AML-193 (cell line): ENCODE data around the gene CCNK.

Experiments used
- DNase-seq, 2 experiments: peaks; one replicate each; lab custom pipeline; 2025; lab: John Stamatoyannopoulos, UW

The CCNK gene

GRCh38 chr14:99519931-99520421 lies 38.8 kb downstream of the CCNK start:
- DNase-seq: no peak

GRCh38 chr14:99520571-99521081 lies 39.4 kb downstream of the CCNK start:
- DNase-seq: no peak

- DNase-seq: no peak
Observed at GRCh38 chr14:99521176-99522024, 40.2 kb downstream of the CCNK start.

DNA sequence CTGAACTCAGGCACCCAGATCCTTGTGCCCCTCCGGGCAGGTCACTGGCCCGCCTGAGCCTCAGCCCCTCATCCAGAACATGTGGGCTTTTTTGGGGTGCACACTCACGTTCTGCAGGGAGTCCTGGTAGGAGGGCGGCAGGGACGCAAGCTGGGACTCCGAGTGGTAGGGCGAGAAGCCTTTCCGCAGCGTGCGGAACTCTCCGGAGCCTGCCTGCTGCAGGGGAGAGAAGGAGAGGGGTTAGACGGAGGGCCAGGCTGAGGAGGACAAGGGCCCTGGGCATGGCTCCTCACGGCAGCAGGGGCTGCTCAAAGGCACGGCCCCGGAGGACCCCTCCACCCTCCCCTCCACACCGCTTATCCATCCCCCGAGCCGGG lies 40.8 kb downstream of the CCNK start:
- no peak for DNase-seq

DNA sequence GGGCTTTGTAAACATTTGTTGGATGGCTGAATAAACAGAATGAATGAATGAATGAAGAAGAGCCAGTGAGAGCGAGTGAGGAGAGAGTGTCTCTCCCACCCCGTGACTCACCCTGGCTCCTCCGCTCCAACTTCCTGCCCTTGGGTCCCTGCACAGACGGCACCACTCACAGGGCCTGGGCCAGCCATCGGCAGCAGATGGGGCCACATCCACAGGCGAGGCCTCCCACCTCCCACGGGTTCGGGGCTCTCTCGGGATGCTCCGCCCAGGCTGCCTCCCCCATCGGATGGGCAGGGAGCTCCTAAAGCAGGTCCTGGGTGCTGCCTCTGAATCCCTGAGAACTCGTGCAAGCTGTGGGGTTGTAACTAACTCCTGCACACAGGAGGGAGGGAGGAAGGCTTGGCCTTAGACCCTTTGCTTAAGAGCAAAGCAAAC lies 41.3 kb downstream of the CCNK start:
- no peak for DNase-seq

- DNase-seq: no peak
Observed at GRCh38 chr14:99522934-99523703, 41.9 kb downstream of the CCNK start.

GRCh38 chr14:99523704-99524055 lies 42.5 kb downstream of the CCNK start:
- no peak for DNase-seq

DNA sequence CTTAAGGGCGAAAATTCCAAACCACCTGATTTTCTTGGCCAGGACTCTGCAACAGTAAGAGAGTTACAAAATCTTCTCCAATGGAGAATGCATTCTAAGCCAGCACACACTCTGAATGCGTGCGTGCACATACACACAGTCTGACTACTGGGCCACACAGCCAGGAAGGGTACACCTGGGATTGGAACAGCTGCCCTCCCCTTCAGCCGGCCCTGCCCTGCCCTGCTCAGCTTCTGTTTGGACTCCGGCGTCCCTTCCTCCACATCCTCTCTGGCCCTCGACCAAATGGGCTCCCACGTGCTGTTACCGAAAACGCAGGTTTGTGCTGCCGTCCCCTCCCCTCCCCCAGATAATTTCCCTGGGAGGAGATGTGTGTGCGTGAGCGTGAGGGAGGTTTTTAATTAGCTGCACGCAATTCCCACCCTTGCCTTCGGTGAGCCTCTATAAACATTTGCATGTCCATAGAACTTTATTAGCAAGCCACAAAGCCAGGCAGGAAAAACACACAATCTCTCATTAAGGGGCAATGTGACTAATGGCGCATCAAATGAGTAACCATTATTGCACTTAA lies 43.0 kb downstream of the CCNK start:
- DNase-seq: no peak

DNA sequence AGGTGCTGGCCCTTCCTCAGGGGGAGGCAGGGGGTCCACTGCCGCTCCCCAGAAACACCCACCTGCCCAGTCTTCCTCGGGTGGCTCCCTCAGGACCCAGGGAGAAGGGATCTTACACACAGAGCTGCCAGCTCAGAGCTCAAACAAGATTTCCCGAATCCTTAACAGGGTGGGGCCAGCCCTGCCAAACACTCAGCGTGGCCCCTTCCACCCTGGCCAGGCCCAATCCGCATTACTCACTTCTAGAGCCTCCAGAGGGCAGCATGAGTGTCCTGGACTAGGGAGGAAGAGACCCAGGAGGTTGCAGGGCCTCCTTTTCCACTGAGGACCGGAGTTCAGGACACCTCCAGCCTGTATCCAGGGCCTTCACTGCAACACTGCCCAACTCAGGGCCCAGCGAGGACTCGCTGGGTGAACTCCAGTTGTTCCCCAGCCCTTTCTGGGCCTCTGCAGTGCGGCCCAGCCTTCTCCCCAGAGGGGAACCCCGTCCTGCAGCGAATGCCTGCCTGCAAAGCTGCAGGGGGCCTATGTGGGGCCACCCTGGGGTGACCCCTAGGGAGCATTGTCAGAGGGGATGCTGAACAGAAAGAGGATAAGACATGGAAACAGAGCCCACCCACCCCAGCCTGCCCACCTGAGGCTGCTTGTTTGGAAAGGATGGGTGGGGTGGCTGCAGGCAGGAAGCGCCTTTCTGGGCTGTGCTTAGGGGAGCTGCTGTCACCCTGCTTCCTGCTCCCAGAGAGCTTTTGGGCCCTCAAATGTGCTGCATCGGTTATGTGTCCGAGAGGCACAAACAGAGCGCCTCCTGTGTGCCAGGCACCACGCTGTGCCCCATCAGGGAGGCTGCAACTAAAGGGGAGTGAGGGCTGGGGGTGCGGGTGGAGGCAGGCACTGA lies 43.8 kb downstream of the CCNK start:
- no peak for DNase-seq

GRCh38 chr14:99525699-99526080 lies 44.5 kb downstream of the CCNK start:
- no peak for DNase-seq

DNA sequence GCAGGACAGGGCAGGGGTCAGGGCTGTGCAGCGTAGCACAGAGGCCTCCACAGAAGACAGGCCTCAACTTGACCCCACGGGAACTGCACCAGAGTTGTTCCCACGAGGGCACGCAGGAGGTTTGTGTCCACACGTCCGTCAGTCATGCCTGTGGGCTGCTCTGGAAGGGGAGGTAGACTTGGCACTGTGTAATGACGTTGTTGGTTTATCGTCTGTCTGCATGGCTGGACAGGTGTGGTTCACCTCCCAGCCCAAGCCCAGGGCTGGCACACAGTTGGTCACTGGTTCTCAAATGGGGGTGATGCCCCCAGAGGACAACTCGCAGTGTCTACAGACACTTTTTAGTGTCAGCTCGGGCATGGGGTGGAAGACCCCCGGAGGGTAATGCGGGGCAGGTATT lies 45.8 kb downstream of the CCNK start:
- no peak for DNase-seq

- DNase-seq: no peak
Observed at GRCh38 chr14:99527427-99528076, 46.3 kb downstream of the CCNK start.

DNA sequence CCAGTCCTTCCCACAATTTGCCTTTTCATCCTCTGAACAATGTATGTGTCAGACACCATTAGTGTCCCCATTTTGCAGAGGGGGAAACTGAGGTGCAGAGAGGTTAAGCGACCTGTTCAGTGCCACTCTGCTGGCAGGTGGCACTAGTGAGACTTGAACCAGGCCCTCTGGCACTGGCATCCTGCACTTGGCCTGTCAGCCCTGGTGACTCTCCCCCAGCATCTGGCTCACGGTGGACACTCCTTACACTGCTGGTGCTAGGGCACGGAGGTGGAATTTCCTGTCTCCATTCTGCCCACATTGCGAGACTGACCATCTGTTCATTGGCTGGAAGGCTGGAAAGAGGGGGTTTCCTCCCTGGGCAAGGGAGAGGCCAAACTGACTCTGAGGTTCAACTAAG lies 48.7 kb downstream of the CCNK start:
- DNase-seq: no peak

- no peak for DNase-seq
Observed at GRCh38 chr14:99530407-99531155, 49.4 kb downstream of the CCNK start.

DNA sequence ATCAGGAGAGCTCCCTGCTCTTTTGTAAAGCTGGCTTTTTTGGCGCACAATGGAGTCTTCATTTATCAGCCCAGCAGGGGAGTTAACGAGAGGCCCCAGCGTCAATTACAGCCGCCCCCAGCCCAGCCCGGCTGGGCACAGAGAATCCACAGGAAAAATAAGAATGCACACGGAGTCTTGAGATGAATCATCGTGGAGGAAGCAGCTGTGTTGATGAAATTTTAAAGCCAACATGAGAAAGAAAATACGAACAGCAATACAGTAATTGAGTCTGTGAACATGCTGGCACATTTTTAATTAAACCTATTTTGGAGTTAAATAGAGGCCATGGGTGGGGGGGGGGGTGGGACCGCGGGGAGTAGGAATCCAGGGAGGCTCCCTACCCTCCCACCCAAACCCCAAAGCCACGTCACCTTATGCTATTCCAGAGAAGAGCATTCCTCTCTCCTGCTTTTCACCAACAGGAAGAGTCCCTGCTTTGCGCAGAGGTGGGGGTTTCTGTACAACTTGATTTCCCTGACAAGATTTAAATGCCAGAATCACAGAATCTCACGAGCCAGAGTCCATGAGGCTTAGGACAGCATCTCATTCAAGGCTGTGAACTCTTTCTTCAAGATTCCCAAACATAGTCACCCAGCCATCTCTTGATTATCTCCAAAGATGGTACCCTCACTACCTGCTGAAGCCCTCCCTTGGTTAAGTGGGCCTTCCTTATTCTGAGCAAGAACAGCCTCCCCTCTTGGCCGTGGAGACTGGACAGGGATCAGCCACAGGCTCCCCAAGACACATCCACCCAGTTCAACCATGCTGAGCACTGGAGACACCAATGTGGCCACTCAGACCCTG lies 50.3 kb downstream of the CCNK start:
- DNase-seq: no peak

- DNase-seq: no peak
Observed at GRCh38 chr14:99532310-99532709, 51.1 kb downstream of the CCNK start.

GRCh38 chr14:99534333-99534732 lies 53.1 kb downstream of the CCNK start:
- no peak for DNase-seq

DNA sequence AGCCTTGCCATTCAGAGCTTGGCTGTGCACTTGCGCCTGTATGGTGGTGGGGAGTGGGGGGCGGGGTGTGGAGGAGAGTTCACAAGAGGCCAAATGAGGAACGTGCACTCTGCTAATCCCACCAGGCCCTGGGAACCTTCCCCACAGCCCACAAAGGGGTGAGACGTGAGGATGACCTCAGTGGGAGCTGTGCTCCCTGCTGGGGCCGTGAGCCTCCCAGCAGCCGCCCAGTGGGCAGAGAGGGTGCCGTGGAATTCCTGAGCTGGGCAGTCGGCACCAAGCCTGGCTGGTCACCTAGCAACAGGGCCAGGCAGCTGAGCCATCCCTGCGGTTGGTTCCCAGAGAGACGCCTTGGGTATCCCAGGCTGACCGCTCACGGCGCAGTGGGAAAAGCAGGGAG lies 53.7 kb downstream of the CCNK start:
- DNase-seq: no peak

- no peak for DNase-seq
Observed at GRCh38 chr14:99535448-99535847, 54.2 kb downstream of the CCNK start.
